NOMO-1 treated with DMSO at 0.1 percent for 48 hours (cell line): ENCODE data around the gene CNIH3.

Experiments used
- DNase-seq: peaks from one replicate; lab custom pipeline; 2025; ENCODE audit not compliant: unreplicated experiment; lab: John Stamatoyannopoulos, UW

The CNIH3 gene

DNA sequence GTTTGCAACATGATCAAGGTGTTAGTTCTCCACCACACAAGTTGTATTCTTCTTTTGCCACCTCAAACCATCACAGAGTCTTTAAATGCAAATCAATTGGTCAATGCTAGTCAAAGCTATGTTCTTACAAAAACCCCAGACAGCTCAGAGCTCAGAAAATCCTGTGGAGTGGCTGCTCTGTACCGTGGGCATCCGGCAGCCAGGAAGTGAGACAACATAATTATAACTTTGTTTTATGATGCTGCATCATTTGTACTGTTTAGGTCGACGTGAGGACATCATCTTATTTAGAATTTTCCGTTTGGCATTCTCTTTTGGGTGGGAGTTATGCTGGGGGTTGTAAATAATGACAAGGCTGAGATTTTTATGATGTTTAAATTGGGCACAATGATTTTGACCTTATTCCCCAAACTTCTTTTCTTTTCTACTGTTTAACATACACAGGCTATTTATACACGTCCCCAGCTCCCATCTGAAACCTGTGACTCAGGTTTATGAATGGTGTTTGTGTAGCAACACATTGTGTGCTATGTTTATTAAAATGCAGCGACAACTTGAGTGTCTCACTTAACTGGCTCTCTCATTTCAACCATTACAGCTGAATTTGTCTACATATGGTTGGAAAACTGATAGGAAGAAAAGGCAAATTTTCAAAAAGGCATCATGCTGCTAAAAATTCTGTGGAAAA, 124.0 kb downstream of the CNIH3 start:
- DNase-seq: no peak

DNA sequence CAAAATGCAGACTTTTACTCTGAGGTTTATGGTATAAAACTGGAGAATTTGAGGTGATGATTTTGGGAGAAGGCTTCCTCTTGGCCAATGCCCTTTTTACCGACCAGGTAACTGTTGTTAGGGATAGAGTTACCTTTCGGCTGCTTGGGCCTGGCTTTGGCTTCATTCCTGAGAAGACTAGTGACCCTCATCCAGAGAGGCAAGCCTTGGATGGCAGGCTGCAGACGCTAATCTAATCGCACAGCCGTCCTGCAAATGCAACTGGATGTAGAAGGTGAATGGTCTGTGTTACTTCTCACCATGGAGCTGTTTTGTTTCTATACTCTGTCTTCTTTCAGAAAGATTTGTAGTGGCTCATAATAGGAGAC, 124.6 kb downstream of the CNIH3 start:
- no peak for DNase-seq

DNA sequence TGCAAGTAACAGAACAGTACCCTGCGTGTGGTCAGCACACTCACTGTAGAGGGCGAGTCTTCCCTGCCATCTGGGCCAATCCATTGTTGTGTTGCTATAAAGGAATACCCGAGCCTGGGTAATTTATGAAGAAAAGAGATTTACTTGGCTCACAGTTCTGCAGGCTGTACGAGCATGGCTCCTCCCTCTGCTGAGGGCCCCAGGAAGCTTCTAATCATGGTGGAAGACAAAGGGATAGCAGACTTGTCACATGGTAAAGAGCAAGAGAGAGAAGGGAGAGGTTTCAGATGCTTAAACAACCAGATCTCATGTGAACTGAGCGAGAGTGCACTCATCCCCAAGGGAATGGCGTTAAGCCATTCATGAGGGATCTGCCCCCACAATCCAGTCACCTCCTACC, 126.2 kb downstream of the CNIH3 start:
- DNase-seq: no peak

DNA sequence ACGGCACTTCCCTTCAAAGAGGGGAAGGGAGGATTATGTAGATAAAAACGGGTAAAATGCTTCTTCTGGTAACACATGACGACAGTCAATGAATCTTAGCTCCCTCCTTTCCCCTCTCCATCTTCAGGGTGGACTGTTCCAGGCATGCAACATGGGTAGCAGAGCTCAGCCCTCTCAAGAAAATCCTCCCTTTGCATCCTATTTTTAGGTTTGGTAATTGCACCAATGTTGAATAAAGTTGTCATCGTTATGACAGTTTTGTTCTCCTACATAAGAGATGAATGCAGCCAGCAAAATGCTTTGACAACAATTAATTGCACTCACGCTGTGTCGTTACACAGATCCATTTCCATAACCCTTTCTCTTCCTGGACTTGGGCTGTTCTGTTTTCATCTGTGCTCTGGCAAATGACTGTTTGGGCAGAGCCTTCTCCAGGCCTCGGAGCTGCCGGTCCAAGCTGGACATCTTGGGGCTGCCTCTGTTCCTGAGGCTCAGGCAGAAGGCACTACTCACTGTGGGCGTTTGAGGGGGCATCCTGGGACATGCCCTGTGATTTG, 127.6 kb downstream of the CNIH3 start:
- DNase-seq: no peak

DNA sequence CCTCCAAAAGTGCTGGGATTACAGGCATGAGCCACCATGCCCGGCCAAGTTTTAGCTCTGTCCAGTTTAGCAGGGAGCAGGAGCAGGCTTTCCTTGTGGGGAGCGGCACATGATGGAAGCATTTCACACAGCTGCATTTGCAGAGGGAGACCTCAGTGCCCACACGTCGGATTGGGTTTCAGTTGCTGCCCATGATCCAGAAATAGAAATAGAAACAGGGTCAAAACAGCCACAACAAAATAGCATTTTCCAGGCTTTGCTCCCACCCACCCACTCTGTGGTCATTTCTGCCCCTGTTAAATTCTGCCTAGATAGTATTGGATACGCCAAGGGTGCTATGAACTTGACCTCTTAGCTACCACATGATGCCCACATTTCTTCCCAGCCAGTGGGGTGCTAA, 128.4 kb downstream of the CNIH3 start:
- DNase-seq: no peak

DNA sequence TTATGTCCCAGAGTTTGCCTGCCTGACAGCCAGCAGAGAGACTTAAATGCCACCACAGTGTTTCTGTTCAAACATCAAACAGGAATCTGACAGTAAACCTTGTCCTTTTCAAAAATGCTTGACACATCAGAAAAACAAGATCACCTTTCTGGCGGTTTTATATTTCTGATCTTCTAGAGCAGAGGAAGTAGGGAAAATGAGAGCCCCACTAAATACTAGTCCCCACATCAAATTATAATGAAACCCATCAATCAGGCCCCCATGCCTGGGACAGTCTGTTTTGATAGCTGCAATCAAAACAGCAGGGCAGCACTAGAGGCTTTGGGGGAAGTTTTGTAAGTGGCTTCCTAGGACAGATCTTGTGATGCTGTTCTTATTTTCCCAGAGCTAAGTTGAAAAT, 129.3 kb downstream of the CNIH3 start:
- DNase-seq: no peak

DNA sequence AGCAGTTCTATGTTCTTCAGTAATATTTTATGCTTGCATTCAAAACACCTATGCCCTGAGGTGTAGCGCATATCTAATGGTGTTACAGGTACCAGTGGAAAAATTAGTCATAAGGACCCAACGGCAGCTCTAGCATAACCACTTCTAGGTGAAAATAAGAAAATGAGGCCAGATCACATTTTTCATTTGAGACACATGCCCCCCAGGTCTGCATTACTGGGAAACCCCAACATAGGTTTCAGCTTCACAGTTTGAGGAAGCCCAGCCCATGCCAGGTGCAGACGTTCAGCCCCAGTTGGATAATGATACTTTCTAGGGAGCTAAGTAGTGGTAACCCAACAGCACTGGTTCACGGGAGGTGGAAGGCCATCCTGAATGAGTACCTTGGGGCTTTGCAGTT, 129.8 kb downstream of the CNIH3 start:
- no peak for DNase-seq

DNA sequence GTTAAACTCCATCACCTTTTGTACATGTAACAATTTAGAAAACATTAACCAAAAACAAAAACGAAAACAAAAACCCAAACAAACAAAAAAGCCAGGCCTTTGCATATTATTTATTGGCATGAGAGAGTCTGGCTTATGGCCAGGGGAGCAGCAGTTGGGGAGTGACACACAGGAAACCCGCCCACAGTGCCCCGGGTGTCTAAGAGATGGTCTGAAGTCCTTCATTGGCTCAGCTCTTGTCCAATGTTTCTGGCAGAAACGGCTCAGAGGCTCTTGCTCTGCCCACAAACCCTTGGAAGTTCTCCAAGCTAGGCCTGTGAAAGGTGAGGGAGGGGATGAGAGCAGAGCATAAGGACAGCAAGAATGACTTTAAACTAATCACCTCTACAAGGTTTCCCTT, 131.5 kb downstream of the CNIH3 start:
- DNase-seq: no peak

DNA sequence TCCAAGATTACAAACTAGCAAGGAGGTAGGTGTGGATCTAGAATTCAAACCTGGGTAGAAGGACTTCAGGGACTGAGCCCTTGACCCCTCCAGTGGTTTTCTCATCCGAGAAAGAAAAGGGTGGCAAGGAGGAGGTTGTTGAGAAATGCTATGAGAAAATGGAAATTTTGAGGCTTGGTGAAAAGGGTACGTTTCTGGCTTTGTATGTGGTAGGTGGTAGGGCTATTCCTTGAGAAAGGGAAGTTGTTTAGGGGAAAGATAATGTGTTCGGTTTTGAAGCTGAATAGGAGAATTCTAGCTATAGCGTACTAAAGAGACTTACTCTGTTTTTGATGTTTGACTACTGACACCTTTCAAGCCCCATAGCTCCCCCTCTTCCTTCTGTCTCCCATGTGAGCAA, 133.8 kb downstream of the CNIH3 start:
- no peak for DNase-seq

DNA sequence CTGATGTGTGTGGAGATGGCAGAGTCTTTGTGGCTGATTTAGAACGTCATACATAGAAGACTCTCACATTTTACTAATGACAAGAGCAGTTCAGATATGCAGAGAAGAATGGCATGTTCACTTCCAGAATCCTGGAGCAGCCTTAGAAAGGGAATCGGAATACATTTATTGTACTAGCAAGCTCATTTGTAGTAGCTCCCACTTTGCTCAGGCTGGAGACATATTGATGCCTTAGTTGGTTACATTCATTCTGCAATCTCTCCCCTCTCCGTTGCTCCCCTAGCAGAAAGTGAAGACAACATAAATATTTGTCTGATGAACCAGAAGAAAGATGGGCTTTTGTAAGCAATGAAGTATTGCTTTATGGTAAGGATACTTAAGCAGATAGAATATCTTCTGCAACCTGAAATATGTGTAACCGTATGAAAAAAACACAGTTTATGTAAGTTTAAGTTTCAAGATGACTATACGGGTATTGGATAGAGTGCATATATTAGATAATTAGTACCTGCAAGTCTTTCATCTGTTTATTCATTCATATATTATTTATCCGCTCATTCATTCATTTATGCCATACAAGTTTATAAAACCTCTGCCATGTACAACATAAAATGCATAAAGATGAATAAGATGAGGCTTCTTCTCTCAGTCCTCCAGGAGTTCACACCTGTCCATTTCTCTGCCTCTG, 135.7 kb downstream of the CNIH3 start:
- no peak for DNase-seq

DNA sequence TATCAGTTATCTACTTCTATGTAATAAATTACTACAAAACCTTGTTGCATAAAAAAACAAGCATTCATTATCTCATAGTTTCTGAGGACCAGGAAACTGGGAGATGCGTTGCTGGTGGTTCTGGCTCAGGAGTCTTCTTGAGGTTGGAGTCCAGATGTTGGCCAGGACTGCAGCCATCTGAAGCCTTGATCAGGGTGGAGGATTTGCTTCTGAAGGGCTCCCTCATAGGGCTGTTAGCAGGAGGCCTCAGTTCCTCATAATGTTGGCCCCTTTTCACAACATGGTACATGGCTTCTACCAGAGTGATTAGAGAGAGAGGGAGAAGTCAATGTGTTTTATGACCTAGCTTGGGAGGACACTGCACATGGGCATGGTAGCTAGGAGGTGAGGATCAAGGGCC, 137.4 kb downstream of the CNIH3 start:
- no peak for DNase-seq

DNA sequence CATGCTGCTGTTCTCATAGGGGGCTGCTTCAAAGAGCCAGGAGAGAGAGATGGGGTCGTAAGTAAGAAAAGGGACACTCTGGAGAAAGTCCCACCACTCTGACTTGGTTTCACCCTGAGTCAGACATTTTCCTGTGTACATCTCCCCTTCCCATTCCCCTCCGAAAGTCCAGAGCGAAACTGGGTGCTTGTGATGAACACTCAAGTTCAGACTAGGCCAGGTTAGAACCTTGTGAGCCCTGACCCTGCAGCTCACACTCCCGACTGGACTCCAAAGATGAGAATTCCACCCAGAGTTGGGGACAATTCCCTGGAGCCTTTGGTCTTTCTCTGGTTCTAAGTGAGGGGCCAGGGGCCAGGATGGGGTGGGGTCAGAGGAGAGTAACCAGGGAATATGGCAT, 139.5 kb downstream of the CNIH3 start:
- DNase-seq: no peak

DNA sequence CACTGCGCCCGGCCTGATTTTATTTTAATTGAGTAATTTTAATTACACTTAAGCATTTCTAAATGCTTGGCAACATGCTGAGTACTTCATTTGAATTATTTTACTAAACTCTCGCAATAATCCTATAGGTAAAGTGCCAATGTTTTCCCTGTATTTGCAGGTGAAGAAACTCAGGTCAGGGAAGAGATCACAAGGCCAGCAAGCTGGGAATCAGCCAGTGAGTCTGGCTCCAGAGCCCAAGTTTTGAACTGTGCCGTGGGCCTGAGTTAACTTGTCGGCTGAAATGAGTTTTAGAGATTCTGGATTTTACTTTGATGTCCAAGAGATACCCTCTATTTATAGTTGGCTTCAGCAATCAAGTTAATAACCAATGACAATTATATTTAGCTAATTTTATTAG, 141.4 kb downstream of the CNIH3 start:
- no peak for DNase-seq

DNA sequence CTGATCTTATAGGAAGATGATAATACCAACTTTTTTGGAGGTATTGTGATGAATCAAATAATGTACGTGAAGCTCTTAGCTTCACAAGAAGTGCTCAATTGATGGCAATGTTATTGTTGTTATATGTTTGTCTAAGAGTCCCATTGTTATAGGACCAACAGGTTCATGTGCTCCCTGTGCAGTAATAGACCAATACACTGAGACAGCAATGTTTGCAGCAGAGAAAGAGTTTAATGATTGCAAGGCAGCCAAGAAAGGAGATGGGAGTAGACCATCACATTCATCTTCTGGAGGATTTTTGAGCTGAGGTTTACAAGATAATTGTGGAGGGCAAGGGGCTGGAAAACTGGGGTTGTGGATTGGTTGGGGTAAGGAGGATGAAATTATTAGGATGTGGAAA, 143.0 kb downstream of the CNIH3 start:
- DNase-seq: no peak

DNA sequence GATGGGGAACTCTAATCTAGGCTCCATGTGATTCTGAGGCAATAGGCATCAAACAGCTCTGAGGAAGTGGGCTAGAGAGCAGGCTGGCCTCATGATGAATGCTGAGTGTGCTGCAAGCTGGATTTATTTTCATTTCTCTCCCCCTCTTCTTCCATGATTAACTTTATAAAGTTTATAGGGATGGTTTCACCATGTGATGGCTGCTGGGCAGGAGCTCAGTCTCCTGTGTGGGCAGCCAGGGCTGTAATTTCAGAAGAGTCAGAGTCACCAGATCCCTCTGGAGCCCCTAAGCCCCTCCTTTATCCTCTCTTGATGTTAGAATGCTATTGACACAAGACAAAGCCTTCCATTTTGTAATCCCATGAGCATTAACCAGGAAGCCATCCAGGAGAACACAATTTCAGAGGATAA, 143.6 kb downstream of the CNIH3 start:
- DNase-seq: no peak

DNA sequence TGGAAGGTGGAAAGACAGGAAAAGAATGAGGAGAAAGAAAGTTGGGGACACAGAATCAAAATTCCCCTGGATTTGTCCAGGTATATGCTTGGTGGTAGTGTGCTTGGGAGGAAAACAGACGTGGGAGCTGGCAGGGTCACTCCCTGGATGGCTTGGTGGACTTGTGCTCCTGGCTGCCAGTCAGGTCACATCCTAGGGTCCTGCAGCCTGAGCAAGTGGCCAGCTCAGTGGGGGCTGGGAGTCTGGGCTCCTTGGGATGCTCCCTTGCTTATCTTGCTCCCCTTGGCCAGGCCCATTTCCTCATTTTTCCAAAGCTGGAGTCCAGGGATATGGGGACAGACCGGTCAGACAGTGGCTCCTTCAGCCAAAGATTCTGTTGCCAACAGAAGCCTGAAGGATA, 144.0 kb downstream of the CNIH3 start:
- DNase-seq: no peak

DNA sequence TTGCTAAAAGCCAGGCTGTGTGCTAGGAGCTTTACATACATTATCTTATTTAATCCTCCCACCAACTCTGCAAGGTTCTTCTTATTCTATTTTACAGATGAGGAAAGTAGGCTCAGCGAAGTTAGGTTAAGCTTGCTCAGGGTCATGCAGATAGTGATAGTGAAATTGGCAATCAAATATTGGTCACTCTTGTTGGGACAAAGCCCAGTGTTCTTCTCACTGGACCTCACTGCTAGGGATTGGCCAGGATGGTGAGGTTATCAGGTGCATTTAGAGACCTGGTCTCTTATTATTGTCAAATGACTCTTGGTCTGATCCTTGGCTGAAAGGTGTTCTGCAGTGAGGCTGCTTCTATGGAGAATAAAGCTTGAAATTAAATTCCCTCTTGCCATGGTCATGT, 145.1 kb downstream of the CNIH3 start:
- DNase-seq: no peak

DNA sequence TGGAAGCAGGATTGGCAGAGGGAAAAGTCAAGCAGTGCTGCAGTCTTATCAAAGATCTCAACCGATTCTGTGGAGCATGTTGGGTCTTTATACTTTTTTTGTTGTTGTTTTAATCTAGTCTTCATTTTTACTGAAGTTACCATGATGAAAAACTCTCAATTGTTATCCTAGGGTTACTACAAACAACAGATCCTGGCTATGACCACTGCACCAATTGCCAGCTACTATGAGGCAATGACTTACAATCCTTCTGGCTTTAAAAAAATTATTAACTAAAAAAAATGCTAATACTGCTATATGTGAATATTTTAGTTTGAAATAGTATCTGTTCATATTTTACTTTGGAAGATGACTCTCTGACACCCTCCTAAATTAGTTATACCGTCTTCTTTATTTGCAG, 145.9 kb downstream of the CNIH3 start:
- DNase-seq: no peak

DNA sequence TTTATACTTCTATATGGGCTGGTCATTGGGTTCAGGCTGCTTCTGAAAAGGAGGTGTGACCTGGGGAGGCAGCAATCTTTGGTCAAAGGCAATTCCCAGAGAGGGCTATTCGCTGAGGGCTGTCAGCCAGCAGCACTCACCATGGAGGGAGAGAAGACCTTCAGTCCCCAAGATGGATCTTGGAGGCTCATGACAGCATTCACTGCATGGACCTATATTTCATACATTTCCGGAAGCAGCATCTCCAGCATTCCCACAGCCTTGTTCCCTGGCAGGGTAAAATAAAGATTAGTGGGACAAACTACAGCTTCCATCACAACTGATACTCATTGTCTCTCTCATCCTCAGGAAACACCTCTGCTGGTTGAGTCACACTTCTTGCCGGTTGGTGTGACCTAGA, 146.6 kb downstream of the CNIH3 start:
- DNase-seq: no peak

DNA sequence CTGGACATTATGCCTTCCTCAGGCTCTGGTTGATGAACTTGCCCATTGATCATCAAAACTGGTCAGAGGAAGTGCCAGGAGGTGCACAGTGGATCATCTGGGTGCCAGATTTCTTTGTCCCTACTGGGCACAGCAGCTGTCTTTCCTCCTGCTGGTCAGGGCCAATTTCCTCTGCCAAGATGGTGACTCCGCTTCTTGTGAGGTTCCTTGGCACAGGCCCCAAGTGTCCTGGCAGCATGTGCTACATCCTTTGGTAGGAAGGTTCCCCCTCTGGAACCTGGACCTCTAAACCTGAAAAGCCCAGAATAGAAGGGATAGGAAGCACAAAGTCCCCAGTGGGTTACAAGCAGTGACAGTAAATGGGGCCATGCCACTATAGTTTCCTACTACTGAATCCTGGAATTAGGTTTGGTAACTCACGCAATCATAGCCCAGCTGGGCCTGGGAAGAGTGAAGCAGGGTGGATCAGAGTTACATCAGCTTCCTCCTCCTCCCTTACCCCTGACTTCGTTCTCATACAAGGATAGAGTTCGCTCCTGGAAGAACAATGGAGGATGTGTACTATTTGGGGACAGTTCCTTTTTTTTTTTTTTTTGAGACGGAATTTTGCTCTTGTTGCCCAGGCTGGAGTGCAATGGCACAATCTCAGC, 147.1 kb downstream of the CNIH3 start:
- DNase-seq: no peak

DNA sequence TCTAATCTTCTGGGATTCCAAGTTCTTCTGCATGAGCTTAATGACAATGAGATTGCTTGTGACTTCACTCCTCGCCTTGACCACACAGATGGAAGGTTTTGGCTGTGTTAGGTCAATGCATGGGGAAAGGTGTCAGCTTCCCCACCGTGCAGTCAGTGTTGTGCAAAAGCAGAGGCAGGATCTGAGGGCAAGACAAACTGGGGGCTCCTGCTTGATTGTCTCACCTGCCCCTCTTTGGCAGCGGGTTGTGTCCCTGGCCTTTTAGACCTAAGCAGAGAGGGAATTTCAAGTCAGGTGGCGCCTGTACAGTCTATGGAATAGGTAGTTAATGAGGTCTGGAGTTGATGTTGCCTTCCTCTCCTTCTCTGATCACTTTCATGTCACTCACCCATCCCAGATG, 150.1 kb downstream of the CNIH3 start:
- no peak for DNase-seq

DNA sequence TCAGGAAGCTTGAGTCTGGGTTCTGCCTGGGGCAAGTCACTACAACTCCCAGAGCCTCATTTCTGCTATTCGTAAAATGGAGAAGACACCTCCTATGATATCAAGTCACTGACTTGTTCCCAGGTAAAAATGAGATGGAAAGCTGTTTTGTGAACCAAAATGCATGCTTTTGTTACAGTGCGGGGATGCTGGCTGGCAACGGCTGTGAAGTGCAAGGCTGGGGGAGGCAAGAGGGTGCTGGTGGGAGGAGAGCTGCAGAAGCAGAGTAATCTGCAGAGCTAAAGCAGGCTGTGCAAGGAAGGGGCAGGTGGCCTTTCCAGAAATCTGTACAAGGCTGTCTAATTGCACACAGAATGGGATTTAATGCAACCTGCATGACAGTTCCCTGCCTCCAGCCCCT, 150.9 kb downstream of the CNIH3 start:
- no peak for DNase-seq
